Keratinocyte (primary cell): ENCODE data around the gene ZNF560. TPM values are rescaled to one million over a fixed set of nuclear protein-coding genes. Genes with fewer than 3 reads are reported as not detected.

Experiments
- DNase-seq: peaks from one replicate; pipeline ENCODE4 v3.0.0-alpha.2; 2011; ENCODE audit warnings: low read depth, missing footprints, low spot score
- FAIRE-seq: peaks from 2 replicates; lab custom pipeline; 2011; peaks lifted over from hg19 to GRCh38; lab: Jason Lieb, UNC
- H2AFZ ChIP-seq: 2 replicates; pipeline ENCODE4 v1.6.0; 2012; ENCODE audit warnings: low read length, control low read depth, inconsistent platforms; ENCODE audit not compliant: control insufficient read depth
- H3K27ac ChIP-seq: 2 replicates; pipeline ENCODE4 v1.5.1; 2011; ENCODE audit warnings: low read length; ENCODE audit not compliant: control insufficient read depth, insufficient read depth
- H3K27me3 ChIP-seq: 3 replicates; pipeline ENCODE4 v1.6.0; 2011; ENCODE audit warnings: low read length; ENCODE audit not compliant: control insufficient read depth, insufficient read depth; ENCODE audit errors: extremely low read depth
- H3K36me3 ChIP-seq, 2 experiments: 2 replicates in 1 of 2; 3 replicates in 1 of 2; pipeline ENCODE4 v1.5.1; 2011; ENCODE audit warnings: low read length in 2 of 2, mild to moderate bottlenecking in 1 of 2; ENCODE audit not compliant: control insufficient read depth in 2 of 2, insufficient read depth in 2 of 2; ENCODE audit errors: extremely low read depth in 1 of 2
- H3K4me1 ChIP-seq: 3 replicates; pipeline ENCODE4 v1.5.1; 2011; ENCODE audit warnings: low read length; ENCODE audit not compliant: control insufficient read depth, insufficient read depth; ENCODE audit errors: extremely low read depth
- H3K4me2 ChIP-seq: 3 replicates; pipeline ENCODE4 v1.6.0; 2011; ENCODE audit warnings: low read depth, low read length; ENCODE audit not compliant: control insufficient read depth, insufficient read depth; ENCODE audit errors: extremely low read depth
- H3K4me3 ChIP-seq, 3 experiments: fragments of 200-600 bp in 1 of 3; sonication (generic) in 1 of 3; 2 replicates in 2 of 3; 3 replicates in 1 of 3; pipeline ENCODE4 v1.5.1; 2011 to 2016; ENCODE audit warnings: low read length in 3 of 3, mild to moderate bottlenecking in 3 of 3, control low read depth in 2 of 3, inconsistent platforms in 1 of 3, low read depth in 1 of 3, mixed read lengths in 1 of 3, mixed run types in 1 of 3, moderate library complexity in 1 of 3; ENCODE audit not compliant: control insufficient read depth in 2 of 3, insufficient read depth in 2 of 3; ENCODE audit errors: extremely low read depth in 1 of 3
- H3K79me2 ChIP-seq: 2 replicates; pipeline ENCODE4 v1.6.0; 2012; ENCODE audit warnings: low read length; ENCODE audit not compliant: control insufficient read depth, insufficient read depth
- H3K9ac ChIP-seq: 3 replicates; pipeline ENCODE4 v1.6.0; 2011; ENCODE audit warnings: low read length; ENCODE audit not compliant: control insufficient read depth, insufficient read depth; ENCODE audit errors: extremely low read depth
- H3K9me1 ChIP-seq: 3 replicates; pipeline ENCODE4 v1.6.0; 2011; ENCODE audit warnings: low read length; ENCODE audit not compliant: control insufficient read depth, insufficient read depth; ENCODE audit errors: extremely low read depth
- H3K9me3 ChIP-seq: 2 replicates; pipeline ENCODE4 v1.5.1; 2012; ENCODE audit warnings: low read depth, low read length; ENCODE audit not compliant: control insufficient read depth
- H4K20me1 ChIP-seq: 3 replicates; pipeline ENCODE4 v1.6.0; 2011; ENCODE audit warnings: low read length; ENCODE audit not compliant: control insufficient read depth, insufficient read depth; ENCODE audit errors: extremely low read depth
- EZH2 ChIP-seq: IDR thresholded peaks from one replicate; pipeline ENCODE4 v1.6.1; 2012; ENCODE audit warnings: inconsistent platforms, mild to moderate bottlenecking, low read length, moderate library complexity
- dilution Hi-C: fragments of 300-500 bp; cut with MboI; formaldehyde crosslinking; loops from one replicate; pipeline ENCODE4 v1.7.0; 2020; ENCODE audit warnings: low sequenced_read_pairs; ENCODE audit not compliant: extremely low pct_ligation_motif_present
- polyA plus RNA-seq, 5 experiments: library from polyadenylated mRNA; depleted of rRNA in 3 of 5; stranded (reverse) in 3 of 5; stranded (forward) in 1 of 5; unstranded in 1 of 5; fragments of >200 nt; gene quantifications; 1 replicate in 1 of 5; 2 replicates in 3 of 5; 3 replicates in 1 of 5; pipeline versions ENCODE4 v1.2.1 to v1.2.3, GENCODE V29; 2011 to 2012; ENCODE audit warnings: missing spikeins in 2 of 5, low read depth in 1 of 5, low replicate concordance in 1 of 5
- TF ChIP-seq, protein P1 (sequence below), 3 experiments: IDR thresholded peaks in 1 of 3; conservative IDR thresholded peaks in 1 of 3; optimal IDR thresholded peaks in 1 of 3; 2 replicates in 2 of 3; 3 replicates in 1 of 3; pipeline versions ENCODE3 to v1.5.1; 2011; ENCODE audit warnings: low read length in 3 of 3, mild to moderate bottlenecking in 3 of 3, moderate library complexity in 2 of 3, control low read depth in 1 of 3, inconsistent platforms in 1 of 3; ENCODE audit not compliant: insufficient read depth in 2 of 3; ENCODE audit errors: extremely low read depth in 1 of 3

The ZNF560 gene
- polyA plus RNA-seq, 1 donor (not counting 4 experiments of a cell fraction or from before 2014, with no cell fraction given), result 0.04 TPM

DNA sequence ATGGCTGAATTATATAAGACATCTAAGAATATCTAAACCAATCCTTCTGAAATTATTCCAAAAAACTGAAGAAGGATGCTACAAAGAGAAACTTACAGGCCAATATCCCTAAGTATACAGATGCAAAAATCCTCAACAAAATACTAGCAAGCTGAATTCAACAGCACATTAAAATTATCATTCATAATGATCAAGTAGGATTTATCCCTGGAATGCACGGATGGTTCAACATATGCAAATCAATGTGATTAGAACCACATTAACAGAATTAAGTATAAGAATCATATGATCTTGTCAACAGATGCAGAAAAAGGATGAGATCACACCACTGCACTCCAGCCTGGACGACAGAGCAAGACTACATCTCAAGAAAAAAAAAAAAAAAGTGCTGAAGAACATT lies 13.3 kb downstream of the ZNF560 start:
- Histone ChIP-seq H3K9me1 (no peaks in the 10 kb centered on the region), H3K27me3 (no peaks in the 10 kb centered on the region), H3K9ac (no peak overlapping the region), H3K4me3 (no peak overlapping the region), H3K79me2 (no peaks in the 10 kb centered on the region), H3K36me3 (no peaks in the 10 kb centered on the region), H3K27ac (no peak overlapping the region), H3K4me2 (no peak overlapping the region), H4K20me1 (no peaks in the 10 kb centered on the region), H2AFZ (no peak overlapping the region), H3K4me1 (no peaks in the 10 kb centered on the region), H3K9me3 (peaks cover 2% of the 10 kb centered on the region)
- DNase-seq (no peak), FAIRE-seq (no peak)
- dilution Hi-C loops, result no loop called here
- TF ChIP-seq, protein P1, sequence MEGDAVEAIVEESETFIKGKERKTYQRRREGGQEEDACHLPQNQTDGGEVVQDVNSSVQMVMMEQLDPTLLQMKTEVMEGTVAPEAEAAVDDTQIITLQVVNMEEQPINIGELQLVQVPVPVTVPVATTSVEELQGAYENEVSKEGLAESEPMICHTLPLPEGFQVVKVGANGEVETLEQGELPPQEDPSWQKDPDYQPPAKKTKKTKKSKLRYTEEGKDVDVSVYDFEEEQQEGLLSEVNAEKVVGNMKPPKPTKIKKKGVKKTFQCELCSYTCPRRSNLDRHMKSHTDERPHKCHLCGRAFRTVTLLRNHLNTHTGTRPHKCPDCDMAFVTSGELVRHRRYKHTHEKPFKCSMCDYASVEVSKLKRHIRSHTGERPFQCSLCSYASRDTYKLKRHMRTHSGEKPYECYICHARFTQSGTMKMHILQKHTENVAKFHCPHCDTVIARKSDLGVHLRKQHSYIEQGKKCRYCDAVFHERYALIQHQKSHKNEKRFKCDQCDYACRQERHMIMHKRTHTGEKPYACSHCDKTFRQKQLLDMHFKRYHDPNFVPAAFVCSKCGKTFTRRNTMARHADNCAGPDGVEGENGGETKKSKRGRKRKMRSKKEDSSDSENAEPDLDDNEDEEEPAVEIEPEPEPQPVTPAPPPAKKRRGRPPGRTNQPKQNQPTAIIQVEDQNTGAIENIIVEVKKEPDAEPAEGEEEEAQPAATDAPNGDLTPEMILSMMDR (optimal IDR thresholded peaks at IDR 0.05 in 1 of 3, IDR thresholded peaks at IDR 0.05 in 1 of 3, conservative IDR thresholded peaks at IDR 0.05 in 1 of 3; ENCODE audit: extremely low read depth in 1 of 3, insufficient read depth in 2 of 3, low read length in 3 of 3), result no peak

DNA sequence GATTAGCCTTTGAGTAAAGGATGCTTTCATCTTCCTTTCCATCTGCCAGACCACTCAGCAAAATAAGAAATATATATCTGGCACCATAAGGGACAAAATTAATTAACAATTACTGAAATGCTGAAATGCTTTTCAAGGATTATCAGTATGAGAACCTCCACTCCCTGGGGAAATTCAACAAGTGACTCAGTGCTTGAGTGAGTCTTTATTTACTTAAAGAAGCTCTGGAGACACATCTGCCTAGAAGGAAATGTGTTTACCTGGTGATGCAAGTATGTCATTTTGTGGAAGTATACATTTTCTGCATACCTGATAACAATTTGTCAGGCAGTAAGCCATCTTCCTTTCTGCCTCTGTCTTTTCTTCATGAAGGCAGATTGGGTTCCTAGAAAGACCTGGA lies 23.4 kb downstream of the ZNF560 start:
- no peaks in the 10 kb centered on the region for H3K9me3 ChIP-seq
- no peak overlapping the region for H3K9ac ChIP-seq
- FAIRE-seq (no peak), DNase-seq (no peak)
- H3K4me3 ChIP-seq, result no peak overlapping the region
- no peaks in the 10 kb centered on the region for H3K79me2 ChIP-seq
- H3K9me1 ChIP-seq, result no peaks in the 10 kb centered on the region
- no peak overlapping the region for H3K4me2 ChIP-seq
- H3K36me3 ChIP-seq, result no peaks in the 10 kb centered on the region
- no peaks in the 10 kb centered on the region for H3K27me3 ChIP-seq
- no peaks in the 10 kb centered on the region for H4K20me1 ChIP-seq
- dilution Hi-C loops, result no loop called here
- H3K4me1 ChIP-seq, result no peaks in the 10 kb centered on the region
- H3K27ac ChIP-seq, result no peak overlapping the region
- TF ChIP-seq EZH2, result no peak
- TF ChIP-seq, protein P1 (optimal IDR thresholded peaks at IDR 0.05 in 1 of 3, IDR thresholded peaks at IDR 0.05 in 1 of 3, conservative IDR thresholded peaks at IDR 0.05 in 1 of 3; ENCODE audit: extremely low read depth in 1 of 3, insufficient read depth in 2 of 3, low read length in 3 of 3), result no peak
- H2AFZ ChIP-seq, result no peak overlapping the region
